ENCODE results near the gene GABRR3. TPM values are rescaled to one million over a fixed set of nuclear protein-coding genes. Genes with fewer than 3 reads are reported as not detected.

The GABRR3 gene
- total RNA-seq, 1 donor from 2014 or later = 4.6 TPM

GRCh38 chr3:97990624-97991292 lies 44.4 kb downstream of the GABRR3 start:
- DNase-seq (ENCODE audit: low spot score) = no peak

- no peak for DNase-seq (ENCODE audit: low spot score)
Observed at GRCh38 chr3:97988784-97989568, 46.1 kb downstream of the GABRR3 start.

GRCh38 chr3:97987306-97987705 lies 47.8 kb downstream of the GABRR3 start:
- DNase-seq (ENCODE audit: low spot score) = no peak

GRCh38 chr3:97983933-97984491 lies 51.1 kb downstream of the GABRR3 start:
- DNase-seq (ENCODE audit: low spot score) = peak; percentile 33

- DNase-seq (ENCODE audit: low spot score) = peak; percentile 35
Observed at GRCh38 chr3:97981886-97982285, 53.2 kb downstream of the GABRR3 start.

- no peak for DNase-seq (ENCODE audit: low spot score)
Observed at GRCh38 chr3:97979610-97980009, 55.5 kb downstream of the GABRR3 start.

GRCh38 chr3:97975466-97975865 lies 59.6 kb downstream of the GABRR3 start:
- no peak for DNase-seq (ENCODE audit: low spot score)

- DNase-seq (ENCODE audit: low spot score) = no peak
Observed at GRCh38 chr3:97974996-97975395, 60.1 kb downstream of the GABRR3 start.

- no peak for DNase-seq (ENCODE audit: low spot score)
Observed at GRCh38 chr3:97972976-97973375, 62.1 kb downstream of the GABRR3 start.

GRCh38 chr3:97971679-97972567 lies 63.2 kb downstream of the GABRR3 start, which contains the start of gene RIOX2:
RIOX2 (minus strand) TSS chr3:97972431; CDS start chr3:97967593, 4,838 bp downstream.
- DNase-seq (ENCODE audit: low spot score) = peak; percentile 66

- peak; percentile 29 for DNase-seq (ENCODE audit: low spot score)
Observed at GRCh38 chr3:97970956-97971620, 64.0 kb downstream of the GABRR3 start.

GRCh38 chr3:97970156-97970555 lies 65.0 kb downstream of the GABRR3 start:
- no peak for DNase-seq (ENCODE audit: low spot score)

- DNase-seq (ENCODE audit: low spot score) = no peak
Observed at GRCh38 chr3:97969541-97969940, 65.6 kb downstream of the GABRR3 start.

GRCh38 chr3:97968376-97968775 lies 66.7 kb downstream of the GABRR3 start:
- no peak for DNase-seq (ENCODE audit: low spot score)

- DNase-seq (ENCODE audit: low spot score) = no peak
Observed at GRCh38 chr3:97967966-97968365, 67.1 kb downstream of the GABRR3 start.

- DNase-seq (ENCODE audit: low spot score) = peak; percentile 54
Observed at GRCh38 chr3:97960993-97961766, 73.9 kb downstream of the GABRR3 start.

GRCh38 chr3:97960551-97960950 lies 74.6 kb downstream of the GABRR3 start:
- DNase-seq (ENCODE audit: low spot score) = peak; percentile 91

- DNase-seq (ENCODE audit: low spot score) = no peak
Observed at GRCh38 chr3:97959872-97960271, 75.2 kb downstream of the GABRR3 start.

- DNase-seq (ENCODE audit: low spot score) = no peak
Observed at GRCh38 chr3:97958796-97959195, 76.3 kb downstream of the GABRR3 start.

GRCh38 chr3:97958396-97958795 lies 76.7 kb downstream of the GABRR3 start:
- no peak for DNase-seq (ENCODE audit: low spot score)

Data from umbilical cord (tissue), 2 donors.